IMR-90 (cell line): ENCODE data around the gene TIAM1. TPM values are rescaled to one million over a fixed set of nuclear protein-coding genes. Genes with fewer than 3 reads are reported as not detected.

Source experiments
- ATAC-seq: fragments of 200-7000 bp; cut with Tn5 transposase; 2 replicates; pipeline ENCODE4 v1.9.1; 2020; ENCODE audit warnings: low read depth, mild to moderate bottlenecking, moderate library complexity
- BruUV-seq: library from RNA; stranded (reverse); fragments of 400-500 nt; replicated peaks from 2 replicates; lab custom pipeline; 2021; lab: Mats Ljungman, UMichigan
- CTCF ChIA-PET: fragments of 300-600 bp; formaldehyde crosslinking; extraction: SDS; loops from one replicate; lab custom pipeline; 2021; ENCODE audit warnings: antibody characterized with exemption; lab: Yijun Ruan, JAX
- POLR2A ChIA-PET: fragments of 300-600 bp; sonication (Branson Sonifier 250); formaldehyde crosslinking; loops from one replicate; lab custom pipeline; 2022; ENCODE audit warnings: antibody characterized with exemption; ENCODE audit not compliant: unreplicated experiment; lab: Charles Lee
- DNase-seq: peaks from one replicate; pipeline ENCODE4 v3.0.0; 2013
- H2AFZ ChIP-seq: replicated peaks from 2 replicates; pipeline ENCODE3; 2013; ENCODE audit warnings: low read length, mild to moderate bottlenecking; ENCODE audit not compliant: poor library complexity
- H2AK5ac ChIP-seq: 2 replicates; pipeline ENCODE4 v1.6.1; 2013; ENCODE audit warnings: low read depth, low read length, inconsistent platforms
- H2AK9ac ChIP-seq: replicated peaks from 2 replicates; pipeline ENCODE3; 2013; ENCODE audit warnings: mild to moderate bottlenecking, low read depth, low read length, moderate library complexity; ENCODE audit not compliant: poor library complexity
- H2BK120ac ChIP-seq: 2 replicates; pipeline ENCODE4 v1.6.1; 2013; ENCODE audit warnings: low read depth, low read length, inconsistent platforms
- H2BK15ac ChIP-seq: 3 replicates; pipeline ENCODE4 v1.6.1; 2013; ENCODE audit warnings: low read depth, low read length, inconsistent platforms
- H2BK20ac ChIP-seq: 2 replicates; pipeline ENCODE4 v1.6.1; 2013; ENCODE audit warnings: low read depth, mild to moderate bottlenecking, inconsistent platforms, low read length, moderate library complexity
- H2BK5ac ChIP-seq: 2 replicates; pipeline ENCODE4 v1.6.1; 2013; ENCODE audit warnings: mild to moderate bottlenecking, low read depth, low read length, inconsistent platforms; ENCODE audit not compliant: poor library complexity, severe bottlenecking
- H3K14ac ChIP-seq: replicated peaks from 2 replicates; pipeline ENCODE4 v1.6.1; 2013; ENCODE audit warnings: low read depth, low read length, inconsistent platforms
- H3K18ac ChIP-seq: 2 replicates; pipeline ENCODE4 v1.6.1; 2013; ENCODE audit warnings: low read depth, low read length, control low read depth
- H3K23ac ChIP-seq: 2 replicates; pipeline ENCODE4 v1.6.1; 2013; ENCODE audit warnings: low read depth, low read length, inconsistent platforms
- H3K27ac ChIP-seq: 2 replicates; pipeline ENCODE4 v1.5.1; 2013; ENCODE audit warnings: mild to moderate bottlenecking, control low read depth, low read length; ENCODE audit not compliant: insufficient read depth
- H3K27me3 ChIP-seq: 2 replicates; pipeline ENCODE4 v1.6.1; 2013; ENCODE audit warnings: low read length; ENCODE audit not compliant: control insufficient read depth, insufficient read depth
- H3K36me3 ChIP-seq: 2 replicates; pipeline ENCODE4 v1.6.1; 2013; ENCODE audit warnings: low read length, mixed read lengths; ENCODE audit not compliant: control insufficient read depth, insufficient read depth
- H3K4ac ChIP-seq: 2 replicates; pipeline ENCODE4 v1.6.1; 2013; ENCODE audit warnings: low read depth, low read length, inconsistent platforms
- H3K4me1 ChIP-seq: 2 replicates; pipeline ENCODE4 v1.6.1; 2013; ENCODE audit warnings: low read length, mixed read lengths; ENCODE audit not compliant: control insufficient read depth, insufficient read depth
- H3K4me2 ChIP-seq: 2 replicates; pipeline ENCODE4 v1.6.1; 2013; ENCODE audit warnings: low read depth, mild to moderate bottlenecking, control low read depth, low read length, moderate library complexity
- H3K4me3 ChIP-seq: 2 replicates; pipeline ENCODE4 v1.5.1; 2013; ENCODE audit warnings: low read depth, mild to moderate bottlenecking, control low read depth, low read length, moderate library complexity; ENCODE audit not compliant: insufficient read depth
- H3K56ac ChIP-seq: 2 replicates; pipeline ENCODE4 v1.6.1; 2013; ENCODE audit warnings: low read length, inconsistent platforms; ENCODE audit not compliant: insufficient read depth; ENCODE audit errors: extremely low read depth
- H3K79me1 ChIP-seq, 2 experiments: 2 replicates each; pipeline ENCODE4 v1.6.1; 2013; ENCODE audit warnings: low read length in 2 of 2, inconsistent platforms in 1 of 2, low read depth in 1 of 2
- H3K9ac ChIP-seq: 2 replicates; pipeline ENCODE4 v1.6.1; 2013; ENCODE audit warnings: low read depth, low read length, control low read depth
- H3K9me1 ChIP-seq: 2 replicates; pipeline ENCODE4 v1.6.1; 2013; ENCODE audit warnings: low read length, inconsistent platforms; ENCODE audit not compliant: insufficient read depth
- H3K9me3 ChIP-seq: 2 replicates; pipeline ENCODE4 v1.6.1; 2013; ENCODE audit warnings: low read length; ENCODE audit not compliant: control insufficient read depth, insufficient read depth
- H4K20me1 ChIP-seq: 2 replicates; pipeline ENCODE4 v1.6.1; 2013; ENCODE audit warnings: low read length, inconsistent platforms; ENCODE audit not compliant: insufficient read depth
- H4K5ac ChIP-seq: 2 replicates; pipeline ENCODE4 v1.6.1; 2013; ENCODE audit warnings: mild to moderate bottlenecking, low read depth, low read length, control low read depth
- H4K8ac ChIP-seq, 2 experiments: 2 replicates each; pipeline ENCODE4 v1.6.1; 2013; ENCODE audit warnings: low read depth in 2 of 2, low read length in 2 of 2, control low read depth in 1 of 2, inconsistent platforms in 1 of 2
- H4K91ac ChIP-seq: 2 replicates; pipeline ENCODE4 v1.6.1; 2013; ENCODE audit warnings: low read depth, low read length, inconsistent platforms; ENCODE audit not compliant: insufficient read depth
- BHLHE40 ChIP-seq: fragments of 150-350 bp; IDR thresholded peaks from 2 replicates; pipeline ENCODE4 v1.6.1; 2016; ENCODE audit warnings: mild to moderate bottlenecking, low read depth, low read length
- WGBS, 2 experiments: methylation state at CpG; one replicate each; pipeline versions ENCODE4 v1.1.5 to v1.1.7; 2013; ENCODE audit warnings: missing lambda C conversion rate in 2 of 2; ENCODE audit not compliant: insufficient read length in 1 of 2; ENCODE audit errors: extremely low coverage in 2 of 2; 5-methylcytosine and 5-hydroxymethylcytosine counted together
- dilution Hi-C: fragments of 300-500 bp; cut with HindIII; formaldehyde crosslinking; loops from one replicate; pipeline ENCODE4 v1.14.3; 2018; ENCODE audit warnings: low sequenced_read_pairs; ENCODE audit not compliant: unreplicated experiment
- in situ Hi-C: fragments of 300-500 bp; cut with MboI; formaldehyde crosslinking; loops from 3 replicates; pipeline ENCODE4 v1.14.3; 2019; ENCODE audit warnings: low sequenced_read_pairs, inconsistent platforms, mixed read lengths
- intact Hi-C: fragments of 100-400 bp; cut with micrococcal nuclease; formaldehyde crosslinking; loops from 2 replicates; pipeline ENCODE4 v1.10.0; 2022
- polyA plus RNA-seq, 3 experiments: library from polyadenylated mRNA; depleted of rRNA; stranded (reverse); fragments of >200 nt; gene quantifications; 2 replicates each; pipeline ENCODE4 v1.2.3, GENCODE V29; 2012; ENCODE audit warnings: low replicate concordance in 1 of 3
- total RNA-seq: library from RNA; depleted of rRNA; stranded (reverse); fragments of >200 nt; gene quantifications from 2 replicates; pipeline ENCODE4 v1.2.3, GENCODE V29; 2012

TIAM1 gene
- total and polyA plus RNA-seq, 2 of the 4 experiments (the other 2 are of a cell fraction), result 2.9 to 9.3 TPM

- POLR2A ChIA-PET, result no interaction called here
- CTCF ChIA-PET, result interaction anchor here (1.1 kb wide), 1 partner anchor 144 kb away, joined by 3 read pairs; no protein-coding TSS in a partner anchor
- BruUV-seq, result no TSS peak
These were observed 991 bp downstream of the TIAM1 start for GRCh38 chr21:31343030-31343510.

More at GRCh38 chr21:31343030-31343510, 991 bp downstream of the TIAM1 start:
- DNase-seq (no peak), ATAC-seq (no peak)
- no peak overlapping the region for H3K27ac ChIP-seq
- no peak overlapping the region for H3K9ac ChIP-seq
- H2AK9ac ChIP-seq, result no peak overlapping the region
- H3K79me1 ChIP-seq, result no peaks in the 10 kb centered on the region
- dilution Hi-C loops, result no loop called here
- no peak overlapping the region for H2AK5ac ChIP-seq
- in situ Hi-C loops, result no loop called here
- H3K14ac ChIP-seq, result no peak overlapping the region
- intact Hi-C loops, result no loop called here
- H2AFZ ChIP-seq, result no peak overlapping the region
- no peak overlapping the region for H2BK120ac ChIP-seq
- no peak overlapping the region for H3K23ac ChIP-seq
- H3K56ac ChIP-seq, result no peak overlapping the region
- TF ChIP-seq BHLHE40, result no peak
- H3K18ac ChIP-seq, result no peak overlapping the region
- H4K91ac ChIP-seq, result no peak overlapping the region
- no peaks in the 10 kb centered on the region for H3K9me3 ChIP-seq
- H2BK5ac ChIP-seq, result no peak overlapping the region
- H3K4me2 ChIP-seq, result no peak overlapping the region
- no peak overlapping the region for H4K8ac ChIP-seq
- H3K9me1 ChIP-seq, result no peaks in the 10 kb centered on the region
- no peak overlapping the region for H3K4me3 ChIP-seq
- no peaks in the 10 kb centered on the region for H4K20me1 ChIP-seq
- no peak overlapping the region for H4K5ac ChIP-seq
- H3K27me3 ChIP-seq, result peaks cover 41% of the 10 kb centered on the region
- no peak overlapping the region for H3K4ac ChIP-seq
- H3K36me3 ChIP-seq, result no peaks in the 10 kb centered on the region
- WGBS, 2 experiments, result no CpG with 5 or more reads among the region's 2 CpGs
- no peak overlapping the region for H2BK20ac ChIP-seq
- no peaks in the 10 kb centered on the region for H3K4me1 ChIP-seq
- H2BK15ac ChIP-seq, result no peak overlapping the region
